GM12872 (cell line): ENCODE data around the gene PIK3C2G.

Source experiments
- TF ChIP-seq, protein P1 (sequence below): IDR thresholded peaks from 3 replicates; pipeline ENCODE4 v1.5.1; 2011; ENCODE audit warnings: low read depth, mild to moderate bottlenecking, low read length, moderate library complexity; ENCODE audit not compliant: insufficient read depth

PIK3C2G gene

DNA sequence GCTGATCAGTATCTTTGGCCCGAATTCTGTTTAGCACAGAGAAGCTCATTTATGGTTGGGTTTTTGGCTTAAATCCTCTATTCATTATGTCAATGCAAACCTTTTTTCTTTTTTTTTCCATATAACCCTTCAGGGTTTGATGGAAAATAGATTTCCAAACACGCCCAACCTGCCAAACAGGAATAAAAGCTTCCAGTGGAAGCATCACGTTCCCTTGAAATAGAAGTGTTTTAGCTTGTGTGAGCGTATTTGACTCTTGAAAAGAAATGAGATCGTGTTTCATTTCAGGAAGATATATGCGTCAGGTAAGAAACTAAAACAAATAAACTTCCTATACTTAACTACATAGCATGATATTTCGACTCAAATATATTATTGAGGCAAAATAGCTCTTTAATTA is at the start of gene PIK3C2G:
PIK3C2G (plus strand) TSS at position 246 of the 400 bp plus-strand sequence. CDS start 20,564 bp downstream, outside the sequence.
- TF ChIP-seq, protein P1, sequence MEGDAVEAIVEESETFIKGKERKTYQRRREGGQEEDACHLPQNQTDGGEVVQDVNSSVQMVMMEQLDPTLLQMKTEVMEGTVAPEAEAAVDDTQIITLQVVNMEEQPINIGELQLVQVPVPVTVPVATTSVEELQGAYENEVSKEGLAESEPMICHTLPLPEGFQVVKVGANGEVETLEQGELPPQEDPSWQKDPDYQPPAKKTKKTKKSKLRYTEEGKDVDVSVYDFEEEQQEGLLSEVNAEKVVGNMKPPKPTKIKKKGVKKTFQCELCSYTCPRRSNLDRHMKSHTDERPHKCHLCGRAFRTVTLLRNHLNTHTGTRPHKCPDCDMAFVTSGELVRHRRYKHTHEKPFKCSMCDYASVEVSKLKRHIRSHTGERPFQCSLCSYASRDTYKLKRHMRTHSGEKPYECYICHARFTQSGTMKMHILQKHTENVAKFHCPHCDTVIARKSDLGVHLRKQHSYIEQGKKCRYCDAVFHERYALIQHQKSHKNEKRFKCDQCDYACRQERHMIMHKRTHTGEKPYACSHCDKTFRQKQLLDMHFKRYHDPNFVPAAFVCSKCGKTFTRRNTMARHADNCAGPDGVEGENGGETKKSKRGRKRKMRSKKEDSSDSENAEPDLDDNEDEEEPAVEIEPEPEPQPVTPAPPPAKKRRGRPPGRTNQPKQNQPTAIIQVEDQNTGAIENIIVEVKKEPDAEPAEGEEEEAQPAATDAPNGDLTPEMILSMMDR = no peak

DNA sequence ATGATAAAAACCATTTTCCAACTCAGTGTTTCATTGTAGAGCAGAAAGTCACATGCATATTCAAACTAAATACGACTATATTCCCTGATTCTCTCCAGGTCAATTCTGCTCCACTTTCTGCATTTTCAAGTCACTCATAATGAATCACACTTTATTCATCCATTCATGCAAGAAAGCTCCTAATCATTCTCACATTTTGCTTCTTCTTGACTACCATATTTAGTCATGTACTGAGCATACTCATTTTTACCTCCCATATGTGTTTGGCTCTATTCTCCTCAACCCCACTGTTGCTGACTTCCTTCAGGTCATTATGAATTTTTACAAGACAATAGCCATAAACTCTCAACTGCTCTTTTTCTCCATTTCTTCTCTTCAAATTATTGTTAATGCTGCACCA is 43.4 kb upstream of the PIK3C2G start:
- TF ChIP-seq, protein P1 = no peak

GRCh38 chr12:18221726-18222125 is 39.6 kb upstream of the PIK3C2G start:
- TF ChIP-seq, protein P1 = no peak

DNA sequence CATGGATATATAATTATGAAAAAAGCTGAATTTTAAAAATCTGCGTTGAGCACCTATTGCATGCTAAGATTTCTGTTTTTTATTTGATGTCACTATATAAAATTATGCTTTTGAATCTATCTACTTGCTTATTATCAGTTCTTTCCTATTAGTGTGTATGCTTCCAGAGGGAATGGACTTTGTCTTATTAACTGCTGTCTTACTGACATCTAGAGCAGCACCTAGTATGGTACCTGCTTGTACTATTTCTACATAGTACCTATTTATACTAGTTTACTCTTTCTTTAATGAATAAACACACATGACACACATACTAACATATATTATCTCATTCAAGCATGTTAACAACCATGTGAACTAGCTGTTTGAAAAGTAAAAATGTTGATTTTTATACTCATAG is 38.6 kb upstream of the PIK3C2G start:
- TF ChIP-seq, protein P1 = no peak

DNA sequence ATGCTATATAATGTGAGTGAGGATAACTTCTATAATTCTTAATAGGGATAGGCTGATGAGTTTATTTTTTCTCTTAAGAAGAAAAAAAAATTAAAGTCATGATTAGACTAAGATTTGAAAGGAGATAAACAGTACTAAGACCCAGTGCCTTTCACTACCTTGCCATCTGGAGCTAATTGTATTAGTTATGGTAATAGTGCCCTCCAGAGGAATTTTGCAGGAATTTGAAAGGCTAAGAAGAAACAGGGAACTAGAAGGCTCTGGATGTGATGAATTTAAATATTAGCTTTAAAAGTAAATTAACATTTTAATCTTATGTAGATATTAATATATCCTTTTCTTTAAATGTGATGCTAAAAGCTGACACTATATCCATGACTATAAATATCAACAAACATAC is 36.6 kb upstream of the PIK3C2G start:
- TF ChIP-seq, protein P1 = no peak

DNA sequence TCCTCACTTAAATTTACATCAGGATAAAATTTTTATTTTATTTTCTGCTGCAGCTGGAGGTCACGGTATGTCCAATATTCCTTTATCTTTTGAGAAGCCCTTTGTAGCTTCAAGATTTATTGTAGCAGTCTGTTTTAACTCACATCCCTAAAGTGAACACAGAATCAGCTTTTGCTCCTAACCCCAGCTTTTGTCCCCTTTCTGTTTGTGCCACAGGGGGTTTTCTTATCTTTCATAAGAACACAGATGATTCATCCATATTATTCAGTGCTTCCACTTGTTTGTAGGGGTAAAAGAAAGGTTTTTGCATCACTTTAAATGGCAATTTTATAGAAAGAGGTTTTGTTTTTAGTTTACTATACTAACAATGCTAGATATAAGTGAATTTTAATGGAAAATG is 21.8 kb upstream of the PIK3C2G start:
- TF ChIP-seq, protein P1 = no peak

- TF ChIP-seq, protein P1 = no peak
These were observed 18.8 kb upstream of the PIK3C2G start for GRCh38 chr12:18242380-18243089.
